ENCODE results near the gene TLR1. TPM values are rescaled to one million over a fixed set of nuclear protein-coding genes. Genes with fewer than 3 reads are reported as not detected.

TLR1 gene
- total RNA-seq, 1 experiment from 2014 or later, result 0.28 TPM

DNA sequence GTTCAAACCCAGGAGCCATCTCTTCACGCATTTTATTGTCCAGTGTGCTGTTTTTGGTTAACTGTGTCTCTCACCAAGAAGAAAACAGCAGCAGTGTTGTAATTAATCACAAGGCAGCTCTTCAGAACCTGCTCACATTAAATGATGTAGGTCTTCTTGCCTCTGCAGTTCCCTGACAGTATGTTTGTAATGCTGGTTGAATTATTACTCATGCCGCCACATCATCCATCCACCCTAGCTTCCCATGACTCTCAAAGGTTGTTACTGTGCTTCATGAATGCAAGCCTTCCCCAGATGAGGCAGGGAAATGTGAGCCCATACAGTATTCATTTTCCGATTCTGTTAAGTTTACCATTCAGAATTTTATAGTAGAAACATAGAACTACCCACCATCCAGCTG lies 39.2 kb downstream of the TLR1 start:
- ATAC-seq (no peak), DNase-seq (ENCODE audit: low spot score) (no peak)
- H3K27me3 Mint-ChIP-seq (ENCODE audit: low read depth), result no peaks in the 10 kb centered on the region; the same call in 1 of the 2 replicates
- no peaks in the 10 kb centered on the region for H3K36me3 Mint-ChIP-seq
- no peak overlapping the region for H3K4me3 Mint-ChIP-seq
- peaks cover 19% of the 10 kb centered on the region for H3K9me3 Mint-ChIP-seq
- peaks cover 7% of the 10 kb centered on the region; the same call in 1 of the 2 replicates for H3K4me1 Mint-ChIP-seq
- ChIA-PET CTCF (interaction anchor here (1.5 kb wide), 1 partner anchor 17 kb away, joined by 4 read pairs; the partner anchor contains the start of gene TLR10), POLR2A (no interaction called here)
- TF ChIP-seq GABPB1 (CRISPR knock-in tag; IDR thresholded peaks at IDR 0.05), result no peak
- no peak for TF ChIP-seq NR3C1 (CRISPR knock-in tag; conservative IDR thresholded peaks at IDR 0.05; ENCODE audit: low read depth)
- H3K27ac Mint-ChIP-seq, result no peak overlapping the region

DNA sequence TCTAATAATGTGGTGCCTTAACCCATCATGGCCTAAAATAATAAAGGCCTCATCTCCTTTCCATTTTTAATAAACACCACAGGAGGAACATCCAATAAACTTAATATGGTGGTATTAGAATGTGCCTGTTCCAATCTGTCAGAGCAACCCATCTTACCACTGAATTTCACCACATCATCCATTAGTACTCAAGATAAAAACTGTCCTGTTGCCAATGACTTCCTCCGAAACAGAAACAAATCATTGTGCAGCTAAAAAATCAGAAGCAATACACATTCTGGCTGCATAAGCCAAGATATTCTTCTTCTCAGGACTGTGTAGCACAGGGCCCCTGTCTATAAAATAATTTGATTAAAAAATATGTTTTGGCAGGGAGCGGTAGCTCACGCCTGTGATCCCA lies 40.3 kb downstream of the TLR1 start:
- no peak overlapping the region for H3K27ac Mint-ChIP-seq
- ChIA-PET POLR2A (no interaction called here), CTCF (interaction anchor here (1.5 to 1.7 kb wide), 2 partner anchors 18 to 96 kb away, joined by 4 read pairs; partner anchors contain the start of gene TLR10)
- no peak overlapping the region for H3K4me3 Mint-ChIP-seq
- ATAC-seq (no peak), DNase-seq (ENCODE audit: low spot score) (no peak)
- no peaks in the 10 kb centered on the region; the same call in 1 of the 2 replicates for H3K27me3 Mint-ChIP-seq (ENCODE audit: low read depth)
- no peaks in the 10 kb centered on the region for H3K36me3 Mint-ChIP-seq
- peaks cover 9% of the 10 kb centered on the region; the same call in 1 of the 2 replicates for H3K4me1 Mint-ChIP-seq
- no peak for TF ChIP-seq FOXP1 (CRISPR knock-in tag; IDR thresholded peaks at IDR 0.05; ENCODE audit: borderline replicate concordance)
- TF ChIP-seq PRRX2 (CRISPR knock-in tag; IDR thresholded peaks at IDR 0.05), result no peak
- no peak for TF ChIP-seq NFYB (CRISPR knock-in tag; conservative IDR thresholded peaks at IDR 0.05; ENCODE audit: low read depth)
- TF ChIP-seq, protein P1, sequence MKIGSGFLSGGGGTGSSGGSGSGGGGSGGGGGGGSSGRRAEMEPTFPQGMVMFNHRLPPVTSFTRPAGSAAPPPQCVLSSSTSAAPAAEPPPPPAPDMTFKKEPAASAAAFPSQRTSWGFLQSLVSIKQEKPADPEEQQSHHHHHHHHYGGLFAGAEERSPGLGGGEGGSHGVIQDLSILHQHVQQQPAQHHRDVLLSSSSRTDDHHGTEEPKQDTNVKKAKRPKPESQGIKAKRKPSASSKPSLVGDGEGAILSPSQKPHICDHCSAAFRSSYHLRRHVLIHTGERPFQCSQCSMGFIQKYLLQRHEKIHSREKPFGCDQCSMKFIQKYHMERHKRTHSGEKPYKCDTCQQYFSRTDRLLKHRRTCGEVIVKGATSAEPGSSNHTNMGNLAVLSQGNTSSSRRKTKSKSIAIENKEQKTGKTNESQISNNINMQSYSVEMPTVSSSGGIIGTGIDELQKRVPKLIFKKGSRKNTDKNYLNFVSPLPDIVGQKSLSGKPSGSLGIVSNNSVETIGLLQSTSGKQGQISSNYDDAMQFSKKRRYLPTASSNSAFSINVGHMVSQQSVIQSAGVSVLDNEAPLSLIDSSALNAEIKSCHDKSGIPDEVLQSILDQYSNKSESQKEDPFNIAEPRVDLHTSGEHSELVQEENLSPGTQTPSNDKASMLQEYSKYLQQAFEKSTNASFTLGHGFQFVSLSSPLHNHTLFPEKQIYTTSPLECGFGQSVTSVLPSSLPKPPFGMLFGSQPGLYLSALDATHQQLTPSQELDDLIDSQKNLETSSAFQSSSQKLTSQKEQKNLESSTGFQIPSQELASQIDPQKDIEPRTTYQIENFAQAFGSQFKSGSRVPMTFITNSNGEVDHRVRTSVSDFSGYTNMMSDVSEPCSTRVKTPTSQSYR (CRISPR knock-in tag; IDR thresholded peaks at IDR 0.05), result no peak
- no peak for TF ChIP-seq TP53 (CRISPR knock-in tag; IDR thresholded peaks at IDR 0.05)
- TF ChIP-seq HMGA2 (CRISPR knock-in tag; IDR thresholded peaks at IDR 0.05), result no peak
- no peak for TF ChIP-seq ZNF232 (CRISPR knock-in tag; IDR thresholded peaks at IDR 0.05)
- no peak for TF ChIP-seq TCF7 (CRISPR knock-in tag; IDR thresholded peaks at IDR 0.05; ENCODE audit: low read depth)
- no peak for TF ChIP-seq RELA (CRISPR knock-in tag; IDR thresholded peaks at IDR 0.05; ENCODE audit: borderline replicate concordance)
- no peak for TF ChIP-seq ZNF121 (CRISPR knock-in tag; IDR thresholded peaks at IDR 0.05)
- no peak for TF ChIP-seq OVOL2 (CRISPR knock-in tag; IDR thresholded peaks at IDR 0.05; ENCODE audit: borderline replicate concordance)
- no peak for TF ChIP-seq SMAD4 (CRISPR knock-in tag; IDR thresholded peaks at IDR 0.05)
- H3K9me3 Mint-ChIP-seq, result peaks cover 13% of the 10 kb centered on the region

DNA sequence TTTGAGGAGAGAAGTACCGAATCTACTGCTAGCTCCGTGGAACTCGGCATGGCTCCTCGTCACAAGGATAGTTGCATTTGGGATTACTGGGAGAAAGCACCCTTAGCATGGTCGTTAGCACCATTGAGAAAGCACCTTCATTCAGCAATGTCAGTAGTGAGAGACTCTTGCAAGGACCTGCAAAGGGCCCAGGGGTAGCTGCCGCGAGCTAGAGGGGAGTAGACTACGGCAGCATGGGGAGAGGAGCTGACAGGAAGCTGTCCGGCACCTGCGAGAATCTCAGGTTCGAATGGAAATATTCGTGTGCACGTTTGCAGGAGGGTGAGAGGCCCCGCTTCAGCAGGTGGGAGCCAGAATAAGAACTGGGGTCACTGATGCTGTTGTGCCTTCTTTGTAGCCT lies 42.0 kb downstream of the TLR1 start:
- Mint-ChIP-seq H3K9me3 (peaks cover 11% of the 10 kb centered on the region), H3K27ac (no peak overlapping the region), H3K27me3 (ENCODE audit: low read depth) (no peaks in the 10 kb centered on the region; the same call in 1 of the 2 replicates), H3K36me3 (no peaks in the 10 kb centered on the region), H3K4me1 (peaks cover 9% of the 10 kb centered on the region; the same call in 1 of the 2 replicates), H3K4me3 (no peak overlapping the region)
- ChIA-PET POLR2A (no interaction called here), CTCF (no interaction called here)
- no peak for ATAC-seq
- DNase-seq (ENCODE audit: low spot score), result no peak
- TF ChIP-seq ELF4 (CRISPR knock-in tag; IDR thresholded peaks at IDR 0.05; ENCODE audit: low read depth) (no peak), TP53 (CRISPR knock-in tag; IDR thresholded peaks at IDR 0.05) (no peak), ZNF671 (CRISPR knock-in tag; IDR thresholded peaks at IDR 0.05) (no peak), NR3C1 (CRISPR knock-in tag; conservative IDR thresholded peaks at IDR 0.05; ENCODE audit: low read depth) (no peak)

GRCh38 chr4:38759790-38760122 lies 44.8 kb downstream of the TLR1 start:
- no peaks in the 10 kb centered on the region for H3K27me3 Mint-ChIP-seq (ENCODE audit: low read depth)
- peaks cover 9% of the 10 kb centered on the region; the same call in 1 of the 2 replicates for H3K4me1 Mint-ChIP-seq
- no peak overlapping the region for H3K4me3 Mint-ChIP-seq
- POLR2A ChIA-PET, result no interaction called here
- no peak overlapping the region for H3K27ac Mint-ChIP-seq
- TF ChIP-seq, protein P2, sequence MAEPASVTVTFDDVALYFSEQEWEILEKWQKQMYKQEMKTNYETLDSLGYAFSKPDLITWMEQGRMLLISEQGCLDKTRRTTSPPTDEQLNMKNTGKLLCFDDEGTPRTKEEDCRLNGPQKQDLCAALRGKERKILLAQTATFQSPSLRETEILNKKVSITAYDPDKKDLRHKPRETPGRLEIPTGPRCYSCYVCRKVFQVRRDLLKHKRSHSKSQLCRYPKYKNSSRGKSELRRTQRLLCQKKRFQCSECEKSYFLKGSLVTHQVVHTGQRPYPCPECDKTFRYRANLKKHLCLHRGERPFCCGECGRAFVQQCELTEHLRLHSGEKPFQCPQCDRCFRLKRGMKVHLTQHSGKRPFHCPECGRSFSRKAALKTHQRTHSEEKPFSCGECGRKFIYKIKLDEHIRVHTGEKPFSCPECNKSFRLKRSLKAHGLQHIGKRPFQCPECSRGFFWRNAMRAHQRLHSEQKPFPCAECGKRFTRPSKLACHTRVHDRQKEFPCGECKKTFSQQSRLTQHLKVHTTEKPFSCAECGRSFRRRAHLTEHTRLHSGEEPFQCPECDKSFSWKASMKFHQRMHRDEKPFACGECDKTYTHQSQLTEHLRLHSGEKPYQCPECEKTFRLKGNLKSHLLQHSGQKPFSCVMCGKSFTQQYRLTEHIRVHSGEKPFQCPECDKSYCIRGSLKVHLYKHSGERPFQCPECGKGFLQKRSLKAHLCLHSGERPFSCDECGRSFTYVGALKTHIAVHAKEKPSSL (CRISPR knock-in tag; conservative IDR thresholded peaks at IDR 0.05), result no peak
- H3K36me3 Mint-ChIP-seq, result no peaks in the 10 kb centered on the region
- CTCF ChIA-PET, result interaction anchor here (0.7 to 3.9 kb wide), 36 partner anchors 10 to 700 kb away, joined by 3 to 65 read pairs (median 4); partner anchors contain the start of genes FAM114A1, TLR10 and WDR19
- H3K9me3 Mint-ChIP-seq, result no peaks in the 10 kb centered on the region
- ATAC-seq (no peak), DNase-seq (ENCODE audit: low spot score) (no peak)
